Brain microvascular endothelial cell (primary cell): ENCODE results near the gene TEFM.
"Not testable (repeated sequence)": the region's sequence is repeated elsewhere in the genome, so short reads cannot be mapped to it uniquely, and the experiment has no call there.

Source experiments
- DNase-seq: peaks from one replicate; pipeline ENCODE4 v3.0.0-alpha.2; 2020
- H3K27ac ChIP-seq: fragments of 250-450 bp; sonication (Bioruptor Pico); 2 replicates; pipeline ENCODE4 v1.5.1; 2020; ENCODE audit warnings: mild to moderate bottlenecking, moderate library complexity
- H3K27me3 ChIP-seq: fragments of 250-450 bp; sonication (Bioruptor Pico); replicated peaks from 2 replicates; pipeline ENCODE4 v1.5.1; 2020; ENCODE audit warnings: mild to moderate bottlenecking
- H3K36me3 ChIP-seq: fragments of 250-450 bp; sonication (Bioruptor Pico); replicated peaks from 2 replicates; pipeline ENCODE4 v1.5.1; 2020; ENCODE audit warnings: mild to moderate bottlenecking
- H3K4me3 ChIP-seq: 2 replicates; pipeline ENCODE4 v1.5.1; 2011; ENCODE audit warnings: low read depth, mild to moderate bottlenecking, control low read depth, low read length, moderate library complexity
- CTCF ChIP-seq: IDR thresholded peaks from 2 replicates; pipeline ENCODE4 v1.5.1; 2011; ENCODE audit warnings: low read depth, mild to moderate bottlenecking, moderate library complexity, low read length, control low read depth, inconsistent platforms; ENCODE audit errors: missing control alignments
- in situ Hi-C: cut with HindIII; loops from 2 replicates; pipeline ENCODE4 v1.10.0; 2017; ENCODE audit warnings: low sequenced_read_pairs, low pct_ligation_motif_present

The TEFM gene

GRCh38 chr17:30913955-30914354 is 7.9 kb upstream of the TEFM start:
- H3K4me3 ChIP-seq = no peak overlapping the region
- no peak overlapping the region for H3K27ac ChIP-seq
- TF ChIP-seq CTCF = no peak
- no peaks in the 10 kb centered on the region for H3K36me3 ChIP-seq
- H3K27me3 ChIP-seq = no peaks in the 10 kb centered on the region
- in situ Hi-C loops = no loop called here
- no peak for DNase-seq

- H3K27me3 ChIP-seq, DNase-seq, H3K4me3 ChIP-seq, in situ Hi-C loops, H3K36me3 ChIP-seq, H3K27ac ChIP-seq: not testable (repeated sequence)
Measured at GRCh38 chr17:30910151-30910550, 4.1 kb upstream of the TEFM start.

- TF ChIP-seq CTCF = no peak
- no peak overlapping the region for H3K4me3 ChIP-seq
- in situ Hi-C loops = no loop called here
- H3K36me3 ChIP-seq = no peaks in the 10 kb centered on the region
- H3K27me3 ChIP-seq = no peaks in the 10 kb centered on the region
- H3K27ac ChIP-seq = no peak overlapping the region
- no peak for DNase-seq
Measured at GRCh38 chr17:30908717-30909420, 2.8 kb upstream of the TEFM start.

GRCh38 chr17:30905742-30906100 is 317 bp downstream of the TEFM start:
- peak overlapping the region; percentile 64 for H3K27ac ChIP-seq
- peak; percentile 22 for DNase-seq
- in situ Hi-C loops = no loop called here
- H3K4me3 ChIP-seq = peak overlapping the region; percentile 95
- no peaks in the 10 kb centered on the region for H3K27me3 ChIP-seq
- no peak for TF ChIP-seq CTCF
- H3K36me3 ChIP-seq = peaks cover 10% of the 10 kb centered on the region

GRCh38 chr17:30897311-30897710 is 8.7 kb downstream of the TEFM start:
- Histone ChIP-seq H3K4me3 (no peak overlapping the region), H3K27ac (no peak overlapping the region), H3K36me3 (peaks cover 20% of the 10 kb centered on the region), H3K27me3 (no peaks in the 10 kb centered on the region)
- TF ChIP-seq CTCF = no peak
- in situ Hi-C loops = no loop called here
- DNase-seq = no peak

- DNase-seq = no peak
- in situ Hi-C loops = no loop called here
- Histone ChIP-seq H3K27ac (no peak overlapping the region), H3K36me3 (peaks cover 7% of the 10 kb centered on the region), H3K4me3 (no peak overlapping the region), H3K27me3 (no peaks in the 10 kb centered on the region)
- no peak for TF ChIP-seq CTCF
Measured at GRCh38 chr17:30894236-30894635, 11.8 kb downstream of the TEFM start.
